HepG2 (cell line): ENCODE measurements around the gene TBX6. TPM values are rescaled to one million over a fixed set of nuclear protein-coding genes. Genes with fewer than 3 reads are reported as not detected.

Experiments
- ETV5 ChIP-seq: IDR thresholded peaks from 2 replicates; pipeline ENCODE4 v1.6.1; 2018; ENCODE audit warnings: missing biosample characterization, missing genetic modification reagents, inconsistent platforms, borderline replicate concordance
- GLI4 ChIP-seq: sonication (generic); formaldehyde crosslinking; IDR thresholded peaks from 2 replicates; pipeline ENCODE4 v1.5.1; 2020; ENCODE audit warnings: missing genetic modification reagents, mild to moderate bottlenecking, moderate library complexity, borderline replicate concordance
- GZF1 ChIP-seq: sonication (generic); formaldehyde crosslinking; IDR thresholded peaks from 2 replicates; pipeline ENCODE4 v1.5.1; 2020; ENCODE audit warnings: mild to moderate bottlenecking, missing genetic modification reagents
- MED1 ChIP-seq: sonication (generic); formaldehyde crosslinking; IDR thresholded peaks from 2 replicates; pipeline ENCODE4 v1.4.0; 2020; ENCODE audit warnings: missing genetic modification reagents
- NKX3-1 ChIP-seq: sonication (generic); formaldehyde crosslinking; IDR thresholded peaks from 2 replicates; pipeline ENCODE4 v1.5.0; 2020; ENCODE audit warnings: missing genetic modification reagents
- NR2F6 ChIP-seq, 2 experiments: IDR thresholded peaks; 2 replicates each; pipeline ENCODE4 v1.6.1; 2016; ENCODE audit warnings: antibody characterized with exemption in 1 of 2, mild to moderate bottlenecking in 1 of 2
- SIX1 ChIP-seq: sonication (generic); formaldehyde crosslinking; IDR thresholded peaks from 2 replicates; pipeline ENCODE4 v1.4.0; 2020; ENCODE audit warnings: missing genetic modification reagents, borderline replicate concordance
- ZBTB37 ChIP-seq: sonication (generic); formaldehyde crosslinking; IDR thresholded peaks from 2 replicates; pipeline ENCODE4 v1.4.0; 2020; ENCODE audit warnings: mild to moderate bottlenecking, missing genetic modification reagents
- ZNF512B ChIP-seq: sonication (generic); formaldehyde crosslinking; IDR thresholded peaks from 2 replicates; pipeline ENCODE4 v1.5.1; 2020; ENCODE audit warnings: missing genetic modification reagents, mild to moderate bottlenecking, borderline replicate concordance
- ZNF607 ChIP-seq: sonication (generic); formaldehyde crosslinking; IDR thresholded peaks from 2 replicates; pipeline ENCODE4 v1.5.1; 2020; ENCODE audit warnings: missing genetic modification reagents, mild to moderate bottlenecking, borderline replicate concordance
- ZNF772 ChIP-seq: sonication (generic); formaldehyde crosslinking; IDR thresholded peaks from 2 replicates; pipeline ENCODE4 v1.5.0; 2020; ENCODE audit warnings: mild to moderate bottlenecking, missing genetic modification reagents
- ZSCAN21 ChIP-seq: sonication (generic); formaldehyde crosslinking; IDR thresholded peaks from 2 replicates; pipeline ENCODE4 v1.8.0; 2022; ENCODE audit warnings: mild to moderate bottlenecking, missing genetic modification reagents, moderate library complexity, borderline replicate concordance
- polyA plus RNA-seq, 8 experiments: library from polyadenylated mRNA; depleted of rRNA in 3 of 8; stranded (reverse) in 7 of 8; unstranded in 1 of 8; fragments of >200 nt; fragmentation: Illumina TruSeq in 4 of 8; extraction: Trizol in 4 of 8; gene quantifications; 2 replicates each; pipeline versions ENCODE4 v1.2.1 to v1.2.3, GENCODE V29; 2011 to 2016; ENCODE audit warnings: low read depth in 4 of 8, missing spikeins in 1 of 8, mixed read lengths in 1 of 8; ENCODE audit not compliant: insufficient read depth in 1 of 8
- total RNA-seq, 5 experiments: library from RNA; depleted of rRNA; stranded (reverse); fragments of >200 nt; fragmentation: Illumina TruSeq; extraction: Trizol; gene quantifications; 2 replicates each; pipeline ENCODE4 v1.2.3, GENCODE V29; 2016; ENCODE audit warnings: low read depth in 1 of 5
- TF ChIP-seq, protein P1 (sequence below): fragments of 450-650 bp; IDR thresholded peaks from 2 replicates; pipeline ENCODE4 v1.6.1; 2016
- TF ChIP-seq, protein P2 (sequence below): sonication (generic); formaldehyde crosslinking; IDR thresholded peaks from 2 replicates; pipeline ENCODE4 v1.4.0; 2020; ENCODE audit warnings: low read depth, mild to moderate bottlenecking, missing genetic modification reagents
- TF ChIP-seq, protein P3 (sequence below): sonication (generic); formaldehyde crosslinking; IDR thresholded peaks from 2 replicates; pipeline ENCODE4 v1.4.0; 2020; ENCODE audit warnings: missing genetic modification reagents, borderline replicate concordance

The TBX6 gene
- total and polyA plus RNA-seq, 2 of the 13 experiments (the other 11 are each of a cell fraction or from before 2014, with no cell fraction given): 0.24 to 0.42 TPM

DNA sequence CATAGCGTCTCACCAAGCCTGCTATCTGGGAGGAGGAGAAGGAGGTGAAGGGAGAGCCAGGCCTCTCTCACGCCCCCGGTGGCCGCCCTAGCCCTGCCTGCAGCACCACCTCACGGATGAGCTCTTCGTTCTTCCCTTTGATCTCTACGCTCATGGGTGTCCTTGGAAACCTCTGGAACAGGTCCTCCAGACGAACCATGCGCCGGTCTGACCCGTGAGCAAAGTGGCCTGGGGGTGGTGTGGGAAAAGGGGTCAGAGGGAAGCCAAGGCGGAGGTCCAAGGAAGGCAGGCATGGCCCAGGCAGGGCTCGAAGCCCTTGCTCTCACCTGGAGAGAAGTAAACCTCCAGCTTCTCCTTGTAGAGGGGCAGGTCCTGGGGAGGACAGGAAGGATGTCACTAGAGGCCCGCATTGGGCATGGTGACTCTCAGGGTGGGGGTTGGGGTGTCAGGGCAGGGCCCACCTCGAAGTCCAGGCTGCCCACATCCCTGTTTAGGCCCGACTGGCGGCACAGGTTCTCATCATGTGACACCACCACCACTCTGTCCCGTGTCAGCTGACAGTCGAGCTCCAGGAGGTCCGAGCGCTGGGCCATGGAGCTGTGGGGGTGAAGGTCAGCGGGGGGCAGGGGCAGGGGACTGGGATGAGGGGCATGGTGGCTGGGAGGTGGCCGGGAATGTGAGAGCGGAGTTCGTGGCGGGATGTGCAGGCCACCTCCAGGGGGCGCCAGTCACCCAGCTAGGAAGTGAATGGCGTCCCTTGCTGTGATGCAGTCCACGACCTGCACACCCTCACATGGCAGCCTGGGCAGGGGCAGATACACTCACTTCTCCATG, 20.7 kb upstream of the TBX6 start (continued):
- TF ChIP-seq ZNF512B (CRISPR knock-in tag) (peak; percentile 18; the same call in 1 of the 2 replicates), GLI4 (peak; percentile 91), NR2F6 (IDR thresholded peaks at IDR 0.05) (peak; percentile 81), NR2F6 (CRISPR knock-in tag; IDR thresholded peaks at IDR 0.05) (peak; percentile 87), MED1 (CRISPR knock-in tag) (peak; percentile 71), ZNF607 (CRISPR knock-in tag) (peak; percentile 87), NKX3-1 (CRISPR knock-in tag) (peak; percentile 36; the same call in 1 of the 2 replicates), GZF1 (CRISPR knock-in tag) (peak; percentile 91), ETV5 (CRISPR knock-in tag) (peak; percentile 37), ZSCAN21 (CRISPR knock-in tag) (peak; percentile 70), ZBTB37 (CRISPR knock-in tag) (no peak), SIX1 (CRISPR knock-in tag) (no peak), ZNF772 (CRISPR knock-in tag) (no peak; the same call in 1 of the 2 replicates)
- TF ChIP-seq, protein P1, sequence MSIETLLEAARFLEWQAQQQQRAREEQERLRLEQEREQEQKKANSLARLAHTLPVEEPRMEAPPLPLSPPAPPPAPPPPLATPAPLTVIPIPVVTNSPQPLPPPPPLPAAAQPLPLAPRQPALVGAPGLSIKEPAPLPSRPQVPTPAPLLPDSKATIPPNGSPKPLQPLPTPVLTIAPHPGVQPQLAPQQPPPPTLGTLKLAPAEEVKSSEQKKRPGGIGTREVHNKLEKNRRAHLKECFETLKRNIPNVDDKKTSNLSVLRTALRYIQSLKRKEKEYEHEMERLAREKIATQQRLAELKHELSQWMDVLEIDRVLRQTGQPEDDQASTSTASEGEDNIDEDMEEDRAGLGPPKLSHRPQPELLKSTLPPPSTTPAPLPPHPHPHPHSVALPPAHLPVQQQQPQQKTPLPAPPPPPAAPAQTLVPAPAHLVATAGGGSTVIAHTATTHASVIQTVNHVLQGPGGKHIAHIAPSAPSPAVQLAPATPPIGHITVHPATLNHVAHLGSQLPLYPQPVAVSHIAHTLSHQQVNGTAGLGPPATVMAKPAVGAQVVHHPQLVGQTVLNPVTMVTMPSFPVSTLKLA: no peak
- TF ChIP-seq, protein P2, sequence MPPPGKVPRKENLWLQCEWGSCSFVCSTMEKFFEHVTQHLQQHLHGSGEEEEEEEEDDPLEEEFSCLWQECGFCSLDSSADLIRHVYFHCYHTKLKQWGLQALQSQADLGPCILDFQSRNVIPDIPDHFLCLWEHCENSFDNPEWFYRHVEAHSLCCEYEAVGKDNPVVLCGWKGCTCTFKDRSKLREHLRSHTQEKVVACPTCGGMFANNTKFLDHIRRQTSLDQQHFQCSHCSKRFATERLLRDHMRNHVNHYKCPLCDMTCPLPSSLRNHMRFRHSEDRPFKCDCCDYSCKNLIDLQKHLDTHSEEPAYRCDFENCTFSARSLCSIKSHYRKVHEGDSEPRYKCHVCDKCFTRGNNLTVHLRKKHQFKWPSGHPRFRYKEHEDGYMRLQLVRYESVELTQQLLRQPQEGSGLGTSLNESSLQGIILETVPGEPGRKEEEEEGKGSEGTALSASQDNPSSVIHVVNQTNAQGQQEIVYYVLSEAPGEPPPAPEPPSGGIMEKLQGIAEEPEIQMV (CRISPR knock-in tag): no peak
- TF ChIP-seq, protein P3, sequence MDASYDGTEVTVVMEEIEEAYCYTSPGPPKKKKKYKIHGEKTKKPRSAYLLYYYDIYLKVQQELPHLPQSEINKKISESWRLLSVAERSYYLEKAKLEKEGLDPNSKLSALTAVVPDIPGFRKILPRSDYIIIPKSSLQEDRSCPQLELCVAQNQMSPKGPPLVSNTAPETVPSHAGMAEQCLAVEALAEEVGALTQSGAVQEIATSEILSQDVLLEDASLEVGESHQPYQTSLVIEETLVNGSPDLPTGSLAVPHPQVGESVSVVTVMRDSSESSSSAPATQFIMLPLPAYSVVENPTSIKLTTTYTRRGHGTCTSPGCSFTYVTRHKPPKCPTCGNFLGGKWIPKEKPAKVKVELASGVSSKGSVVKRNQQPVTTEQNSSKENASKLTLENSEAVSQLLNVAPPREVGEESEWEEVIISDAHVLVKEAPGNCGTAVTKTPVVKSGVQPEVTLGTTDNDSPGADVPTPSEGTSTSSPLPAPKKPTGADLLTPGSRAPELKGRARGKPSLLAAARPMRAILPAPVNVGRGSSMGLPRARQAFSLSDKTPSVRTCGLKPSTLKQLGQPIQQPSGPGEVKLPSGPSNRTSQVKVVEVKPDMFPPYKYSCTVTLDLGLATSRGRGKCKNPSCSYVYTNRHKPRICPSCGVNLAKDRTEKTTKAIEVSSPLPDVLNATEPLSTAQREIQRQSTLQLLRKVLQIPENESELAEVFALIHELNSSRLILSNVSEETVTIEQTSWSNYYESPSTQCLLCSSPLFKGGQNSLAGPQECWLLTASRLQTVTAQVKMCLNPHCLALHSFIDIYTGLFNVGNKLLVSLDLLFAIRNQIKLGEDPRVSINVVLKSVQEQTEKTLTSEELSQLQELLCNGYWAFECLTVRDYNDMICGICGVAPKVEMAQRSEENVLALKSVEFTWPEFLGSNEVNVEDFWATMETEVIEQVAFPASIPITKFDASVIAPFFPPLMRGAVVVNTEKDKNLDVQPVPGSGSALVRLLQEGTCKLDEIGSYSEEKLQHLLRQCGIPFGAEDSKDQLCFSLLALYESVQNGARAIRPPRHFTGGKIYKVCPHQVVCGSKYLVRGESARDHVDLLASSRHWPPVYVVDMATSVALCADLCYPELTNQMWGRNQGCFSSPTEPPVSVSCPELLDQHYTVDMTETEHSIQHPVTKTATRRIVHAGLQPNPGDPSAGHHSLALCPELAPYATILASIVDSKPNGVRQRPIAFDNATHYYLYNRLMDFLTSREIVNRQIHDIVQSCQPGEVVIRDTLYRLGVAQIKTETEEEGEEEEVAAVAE (CRISPR knock-in tag): no peak
